Prostate gland (tissue), 2 donors: ENCODE measurements around the gene SERPINA6.

Experiments used
- POLR2A ChIP-seq: fragments of 450-650 bp; IDR thresholded peaks from one replicate; pipeline ENCODE4 v1.6.1; 2016; ENCODE audit warnings: antibody characterized with exemption, mild to moderate bottlenecking
- TF ChIP-seq, protein P1 (sequence below), 4 experiments: fragments of 200-600 bp in 2 of 4; fragments of 450-650 bp in 2 of 4; sonication (generic) in 2 of 4; IDR thresholded peaks; 1 replicate in 3 of 4; 2 replicates in 1 of 4; pipeline ENCODE4 v1.5.1; 2016 to 2019; ENCODE audit warnings: antibody characterized with exemption in 4 of 4, mild to moderate bottlenecking in 2 of 4, moderate library complexity in 2 of 4

DNA sequence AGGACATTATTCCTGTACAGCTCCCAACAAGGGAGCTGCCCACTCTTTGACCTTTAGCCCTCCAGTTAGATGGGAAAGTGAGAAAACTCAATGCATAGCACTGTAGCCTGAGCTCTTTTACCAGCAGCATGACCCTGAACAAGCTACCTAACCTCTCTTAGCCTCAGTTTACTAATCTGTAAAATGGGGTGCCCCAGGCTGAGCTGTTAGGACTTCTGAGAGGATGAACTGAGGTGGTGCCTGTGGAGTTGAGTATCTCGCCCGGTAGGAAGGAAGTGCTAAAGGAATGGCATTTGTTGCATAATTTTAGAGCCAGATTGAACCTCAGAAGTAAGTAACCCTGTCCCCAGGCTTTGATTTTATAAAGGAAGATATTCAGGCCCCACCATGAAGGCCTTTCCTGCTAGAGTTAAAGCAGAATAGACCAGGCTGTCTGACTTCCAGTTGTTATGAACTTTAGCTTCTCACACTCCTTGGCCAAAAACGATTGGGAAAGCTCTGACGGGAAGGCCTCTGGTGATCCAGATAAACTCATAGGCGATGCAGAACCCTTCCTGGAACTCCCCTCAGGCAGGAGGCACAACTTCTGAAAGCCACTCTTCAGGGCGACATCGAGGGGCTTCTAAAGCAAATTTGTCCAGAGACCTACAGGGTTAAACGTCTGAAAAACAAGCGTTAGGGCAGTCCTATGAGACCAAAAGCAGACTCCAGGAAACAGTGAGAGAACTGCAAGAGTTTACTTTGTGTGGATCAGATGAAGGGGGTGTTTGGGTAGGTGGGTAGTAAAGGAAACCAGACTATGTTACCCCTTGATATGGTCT lies 27.6 kb downstream of the SERPINA6 start:
- TF ChIP-seq, protein P1, sequence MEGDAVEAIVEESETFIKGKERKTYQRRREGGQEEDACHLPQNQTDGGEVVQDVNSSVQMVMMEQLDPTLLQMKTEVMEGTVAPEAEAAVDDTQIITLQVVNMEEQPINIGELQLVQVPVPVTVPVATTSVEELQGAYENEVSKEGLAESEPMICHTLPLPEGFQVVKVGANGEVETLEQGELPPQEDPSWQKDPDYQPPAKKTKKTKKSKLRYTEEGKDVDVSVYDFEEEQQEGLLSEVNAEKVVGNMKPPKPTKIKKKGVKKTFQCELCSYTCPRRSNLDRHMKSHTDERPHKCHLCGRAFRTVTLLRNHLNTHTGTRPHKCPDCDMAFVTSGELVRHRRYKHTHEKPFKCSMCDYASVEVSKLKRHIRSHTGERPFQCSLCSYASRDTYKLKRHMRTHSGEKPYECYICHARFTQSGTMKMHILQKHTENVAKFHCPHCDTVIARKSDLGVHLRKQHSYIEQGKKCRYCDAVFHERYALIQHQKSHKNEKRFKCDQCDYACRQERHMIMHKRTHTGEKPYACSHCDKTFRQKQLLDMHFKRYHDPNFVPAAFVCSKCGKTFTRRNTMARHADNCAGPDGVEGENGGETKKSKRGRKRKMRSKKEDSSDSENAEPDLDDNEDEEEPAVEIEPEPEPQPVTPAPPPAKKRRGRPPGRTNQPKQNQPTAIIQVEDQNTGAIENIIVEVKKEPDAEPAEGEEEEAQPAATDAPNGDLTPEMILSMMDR (IDR thresholded peaks at IDR 0.05), result no peak
- TF ChIP-seq POLR2A, result no peak
